ENCODE results near the gene TUT7.
"Not testable (repeated sequence)": the region's sequence is repeated elsewhere in the genome, so short reads cannot be mapped to it uniquely, and the experiment has no call there.

Gene TUT7, protein sequence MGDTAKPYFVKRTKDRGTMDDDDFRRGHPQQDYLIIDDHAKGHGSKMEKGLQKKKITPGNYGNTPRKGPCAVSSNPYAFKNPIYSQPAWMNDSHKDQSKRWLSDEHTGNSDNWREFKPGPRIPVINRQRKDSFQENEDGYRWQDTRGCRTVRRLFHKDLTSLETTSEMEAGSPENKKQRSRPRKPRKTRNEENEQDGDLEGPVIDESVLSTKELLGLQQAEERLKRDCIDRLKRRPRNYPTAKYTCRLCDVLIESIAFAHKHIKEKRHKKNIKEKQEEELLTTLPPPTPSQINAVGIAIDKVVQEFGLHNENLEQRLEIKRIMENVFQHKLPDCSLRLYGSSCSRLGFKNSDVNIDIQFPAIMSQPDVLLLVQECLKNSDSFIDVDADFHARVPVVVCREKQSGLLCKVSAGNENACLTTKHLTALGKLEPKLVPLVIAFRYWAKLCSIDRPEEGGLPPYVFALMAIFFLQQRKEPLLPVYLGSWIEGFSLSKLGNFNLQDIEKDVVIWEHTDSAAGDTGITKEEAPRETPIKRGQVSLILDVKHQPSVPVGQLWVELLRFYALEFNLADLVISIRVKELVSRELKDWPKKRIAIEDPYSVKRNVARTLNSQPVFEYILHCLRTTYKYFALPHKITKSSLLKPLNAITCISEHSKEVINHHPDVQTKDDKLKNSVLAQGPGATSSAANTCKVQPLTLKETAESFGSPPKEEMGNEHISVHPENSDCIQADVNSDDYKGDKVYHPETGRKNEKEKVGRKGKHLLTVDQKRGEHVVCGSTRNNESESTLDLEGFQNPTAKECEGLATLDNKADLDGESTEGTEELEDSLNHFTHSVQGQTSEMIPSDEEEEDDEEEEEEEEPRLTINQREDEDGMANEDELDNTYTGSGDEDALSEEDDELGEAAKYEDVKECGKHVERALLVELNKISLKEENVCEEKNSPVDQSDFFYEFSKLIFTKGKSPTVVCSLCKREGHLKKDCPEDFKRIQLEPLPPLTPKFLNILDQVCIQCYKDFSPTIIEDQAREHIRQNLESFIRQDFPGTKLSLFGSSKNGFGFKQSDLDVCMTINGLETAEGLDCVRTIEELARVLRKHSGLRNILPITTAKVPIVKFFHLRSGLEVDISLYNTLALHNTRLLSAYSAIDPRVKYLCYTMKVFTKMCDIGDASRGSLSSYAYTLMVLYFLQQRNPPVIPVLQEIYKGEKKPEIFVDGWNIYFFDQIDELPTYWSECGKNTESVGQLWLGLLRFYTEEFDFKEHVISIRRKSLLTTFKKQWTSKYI (N-terminal part only)

DNA sequence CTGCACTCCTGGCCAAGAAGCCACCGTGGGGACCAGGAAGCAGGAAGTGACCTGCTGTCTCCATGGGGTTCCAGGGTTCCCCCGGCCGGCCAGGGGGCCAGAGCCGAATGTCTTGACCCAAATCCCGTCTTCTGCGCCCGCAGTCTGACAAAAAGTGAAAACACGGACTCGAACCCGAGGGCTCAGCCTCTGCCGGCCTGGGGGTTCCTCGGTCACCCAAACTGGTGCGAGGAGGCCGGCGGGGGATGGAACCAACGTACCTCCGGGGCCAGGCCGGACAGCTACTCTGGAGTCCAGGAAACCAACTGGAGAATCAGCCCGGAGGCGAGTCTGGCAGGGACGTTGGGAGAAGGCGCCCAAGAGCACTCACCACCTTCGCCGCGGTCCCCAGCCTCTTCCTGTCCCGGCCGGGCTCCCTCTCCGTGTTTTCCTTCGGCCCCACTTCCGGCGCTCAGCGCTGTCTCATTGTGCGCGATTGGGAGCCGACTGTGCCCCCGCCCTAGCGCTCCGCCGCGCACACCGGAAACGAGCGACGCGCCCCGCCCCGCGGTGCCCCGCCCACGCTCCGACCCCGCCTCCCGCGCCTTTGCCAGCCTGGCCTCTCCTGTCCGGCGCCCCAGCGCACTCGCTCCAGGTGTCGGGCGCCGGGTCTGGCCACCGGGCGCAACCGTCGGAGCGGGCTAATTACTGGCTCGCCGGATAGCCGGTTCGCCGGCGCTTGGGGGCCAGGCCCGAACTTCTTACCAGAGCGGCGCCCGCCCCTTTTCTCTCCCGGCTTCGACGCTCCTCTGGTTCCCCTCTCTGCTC is at the start of gene TUT7:
Gene TUT7, minus strand, starts transcription at position 400 of the 807 bp plus-strand sequence. CDS start 1,211 bp downstream, outside the sequence.
- H3K4me3 ChIP-seq (ENCODE audit: low read length): peak within 1 kb of the TSS; percentile 60
- peak; percentile 86 for DNase-seq (ENCODE audit: low read depth, low spot score)
- H3K4me1 ChIP-seq (ENCODE audit: control insufficient read depth, insufficient read depth, low read length): no peaks in the 10 kb centered on the region
- no peaks in the 10 kb centered on the region for H3K27me3 ChIP-seq (ENCODE audit: control insufficient read depth, insufficient read depth, low read length)
- H3K36me3 ChIP-seq (ENCODE audit: control insufficient read depth, insufficient read depth, low read length): no peaks in the 10 kb centered on the region
- H3K9me3 ChIP-seq (ENCODE audit: control insufficient read depth, insufficient read depth, low read length): no peaks in the 10 kb centered on the region
- no CpG with 5 or more reads among the region's 79 CpGs for WGBS (ENCODE audit: insufficient coverage, insufficient read length)
- no peak within 1 kb of the TSS for H3K27ac ChIP-seq (ENCODE audit: low read length)

DNA sequence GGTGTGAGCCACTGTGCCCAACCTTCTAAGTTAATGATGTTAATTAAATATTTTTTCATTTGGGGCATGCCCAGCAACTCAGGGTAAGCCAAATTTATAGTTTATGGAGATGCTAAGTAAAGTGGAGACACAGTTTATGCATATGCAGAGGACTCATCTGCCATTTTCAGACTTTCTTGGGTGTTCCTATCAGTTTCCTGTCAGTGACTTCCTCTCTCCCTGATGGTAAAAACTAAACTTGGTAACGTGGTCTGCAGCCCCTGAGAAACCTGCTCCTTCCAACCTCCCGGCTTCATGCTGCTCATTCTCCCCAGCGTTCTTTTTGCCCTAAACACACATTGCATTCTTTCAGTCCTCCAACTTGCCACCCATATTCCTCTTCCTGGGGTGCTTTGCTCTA is 48.4 kb upstream of the TUT7 start:
- Histone ChIP-seq H3K27ac (ENCODE audit: low read length) (no peak overlapping the region), H3K4me1 (ENCODE audit: control insufficient read depth, insufficient read depth, low read length) (no peaks in the 10 kb centered on the region), H3K36me3 (ENCODE audit: control insufficient read depth, insufficient read depth, low read length) (no peaks in the 10 kb centered on the region), H3K9me3 (ENCODE audit: control insufficient read depth, insufficient read depth, low read length) (no peaks in the 10 kb centered on the region), H3K27me3 (ENCODE audit: control insufficient read depth, insufficient read depth, low read length) (peaks cover 9% of the 10 kb centered on the region), H3K4me3 (ENCODE audit: low read length) (no peak overlapping the region)
- DNase-seq (ENCODE audit: low read depth, low spot score): no peak
- WGBS (ENCODE audit: insufficient coverage, insufficient read length): no CpG with 5 or more reads among the region's 3 CpGs

DNA sequence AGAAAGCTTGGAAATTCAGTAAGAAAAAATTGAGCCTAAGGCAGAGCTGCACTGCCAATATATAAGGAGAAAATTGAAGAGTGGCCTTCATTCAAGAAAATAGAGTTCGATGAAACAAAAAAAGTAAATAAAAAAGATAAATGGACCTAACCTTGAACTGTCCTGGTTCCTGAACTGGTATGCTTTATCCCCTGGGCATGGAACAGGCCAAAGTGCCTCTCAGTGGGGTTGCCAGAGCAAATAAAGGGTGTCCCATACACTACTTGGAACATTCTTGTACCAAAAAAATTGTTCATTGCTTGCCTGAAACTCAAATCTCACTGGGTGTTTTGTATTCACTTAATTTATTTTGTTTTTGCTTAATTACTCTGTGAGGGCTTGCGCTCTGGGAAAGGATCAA is 42.2 kb upstream of the TUT7 start:
- no peaks in the 10 kb centered on the region for H3K27me3 ChIP-seq (ENCODE audit: control insufficient read depth, insufficient read depth, low read length)
- no peaks in the 10 kb centered on the region for H3K4me1 ChIP-seq (ENCODE audit: control insufficient read depth, insufficient read depth, low read length)
- no peak for DNase-seq (ENCODE audit: low read depth, low spot score)
- H3K36me3 ChIP-seq (ENCODE audit: control insufficient read depth, insufficient read depth, low read length): no peaks in the 10 kb centered on the region
- no peaks in the 10 kb centered on the region for H3K9me3 ChIP-seq (ENCODE audit: control insufficient read depth, insufficient read depth, low read length)
- WGBS (ENCODE audit: insufficient coverage, insufficient read length): no CpG with 5 or more reads among the region's 2 CpGs
- H3K4me3 ChIP-seq (ENCODE audit: low read length): no peak overlapping the region
- H3K27ac ChIP-seq (ENCODE audit: low read length): no peak overlapping the region

DNA sequence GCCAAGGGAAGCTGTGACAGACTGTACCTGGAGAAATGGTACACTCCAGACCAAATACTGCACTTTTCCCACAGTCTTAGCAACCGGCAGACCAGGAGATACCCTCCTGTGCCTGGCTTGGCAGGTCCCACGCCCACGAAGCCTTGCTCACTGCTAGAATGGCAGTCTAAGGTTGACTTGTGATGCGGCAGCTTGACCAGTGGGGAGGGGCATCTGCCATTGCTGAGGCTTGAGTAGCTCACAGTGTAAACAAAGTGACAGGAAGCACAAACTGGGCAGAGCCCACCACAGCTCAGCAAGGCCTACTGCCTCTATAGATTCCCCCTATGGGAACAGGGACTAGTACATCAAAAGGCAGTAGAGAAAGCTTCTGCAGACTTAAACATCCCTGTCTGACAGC is 36.0 kb upstream of the TUT7 start:
- DNase-seq (ENCODE audit: low read depth, low spot score); H3K9me3 ChIP-seq (ENCODE audit: control insufficient read depth, insufficient read depth, low read length); H3K27ac ChIP-seq (ENCODE audit: low read length); H3K36me3 ChIP-seq (ENCODE audit: control insufficient read depth, insufficient read depth, low read length); H3K4me1 ChIP-seq (ENCODE audit: control insufficient read depth, insufficient read depth, low read length); H3K4me3 ChIP-seq (ENCODE audit: low read length); H3K27me3 ChIP-seq (ENCODE audit: control insufficient read depth, insufficient read depth, low read length): not testable (repeated sequence)
- no CpG with 5 or more reads among the region's 4 CpGs for WGBS (ENCODE audit: insufficient coverage, insufficient read length)

DNA sequence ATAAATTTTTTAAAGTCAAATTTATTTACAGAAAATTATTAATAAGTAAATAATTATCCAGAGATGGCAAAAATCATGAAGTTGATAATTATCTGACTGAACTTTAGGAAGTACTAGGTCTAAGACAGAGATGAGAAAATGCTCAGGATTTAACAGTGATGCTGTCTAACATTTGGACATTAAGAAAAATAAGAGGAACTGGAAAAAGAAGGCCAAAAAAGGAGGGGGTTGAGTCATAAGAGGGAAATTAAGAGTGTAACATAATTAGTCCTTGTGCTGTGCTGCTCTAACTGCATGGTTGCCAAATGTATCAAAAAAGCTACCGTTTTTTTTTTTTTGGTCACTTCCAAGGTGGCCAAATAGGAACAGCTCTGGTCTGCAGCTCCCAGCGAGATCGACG is 35.4 kb upstream of the TUT7 start:
- DNase-seq (ENCODE audit: low read depth, low spot score): no peak
- WGBS (ENCODE audit: insufficient coverage, insufficient read length): no CpG with 5 or more reads among the region's 4 CpGs
- H3K27me3 ChIP-seq (ENCODE audit: control insufficient read depth, insufficient read depth, low read length): no peaks in the 10 kb centered on the region
- H3K4me1 ChIP-seq (ENCODE audit: control insufficient read depth, insufficient read depth, low read length): peaks cover 2% of the 10 kb centered on the region
- no peak overlapping the region for H3K4me3 ChIP-seq (ENCODE audit: low read length)
- no peaks in the 10 kb centered on the region for H3K36me3 ChIP-seq (ENCODE audit: control insufficient read depth, insufficient read depth, low read length)
- H3K27ac ChIP-seq (ENCODE audit: low read length): no peak overlapping the region
- no peaks in the 10 kb centered on the region for H3K9me3 ChIP-seq (ENCODE audit: control insufficient read depth, insufficient read depth, low read length)

DNA sequence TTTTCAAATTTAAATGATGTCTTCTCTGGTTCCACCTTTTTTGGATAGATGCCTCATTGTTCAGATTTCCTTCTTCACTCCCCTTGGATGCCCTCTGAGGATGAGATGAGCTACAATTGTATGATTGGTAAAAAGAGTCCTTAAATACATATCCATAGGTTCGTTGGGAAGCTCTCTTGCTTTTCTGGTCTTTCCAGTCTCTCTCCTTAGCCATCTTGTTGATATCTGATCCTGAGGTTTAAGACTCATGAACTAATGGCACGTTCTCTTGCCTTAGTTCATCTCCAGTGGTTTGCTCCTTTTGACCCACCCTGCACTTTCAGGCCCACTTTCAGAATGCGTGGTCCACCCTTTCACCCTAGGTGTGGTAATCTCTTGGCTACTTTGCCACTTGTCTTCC is 33.2 kb upstream of the TUT7 start:
- Histone ChIP-seq H3K27me3 (ENCODE audit: control insufficient read depth, insufficient read depth, low read length) (no peaks in the 10 kb centered on the region), H3K36me3 (ENCODE audit: control insufficient read depth, insufficient read depth, low read length) (no peaks in the 10 kb centered on the region), H3K4me1 (ENCODE audit: control insufficient read depth, insufficient read depth, low read length) (peaks cover 2% of the 10 kb centered on the region), H3K27ac (ENCODE audit: low read length) (no peak overlapping the region), H3K4me3 (ENCODE audit: low read length) (no peak overlapping the region), H3K9me3 (ENCODE audit: control insufficient read depth, insufficient read depth, low read length) (no peaks in the 10 kb centered on the region; the same call in 1 of the 2 replicates)
- no peak for DNase-seq (ENCODE audit: low read depth, low spot score)
- no CpG with 5 or more reads among the region's 3 CpGs for WGBS (ENCODE audit: insufficient coverage, insufficient read length)

DNA sequence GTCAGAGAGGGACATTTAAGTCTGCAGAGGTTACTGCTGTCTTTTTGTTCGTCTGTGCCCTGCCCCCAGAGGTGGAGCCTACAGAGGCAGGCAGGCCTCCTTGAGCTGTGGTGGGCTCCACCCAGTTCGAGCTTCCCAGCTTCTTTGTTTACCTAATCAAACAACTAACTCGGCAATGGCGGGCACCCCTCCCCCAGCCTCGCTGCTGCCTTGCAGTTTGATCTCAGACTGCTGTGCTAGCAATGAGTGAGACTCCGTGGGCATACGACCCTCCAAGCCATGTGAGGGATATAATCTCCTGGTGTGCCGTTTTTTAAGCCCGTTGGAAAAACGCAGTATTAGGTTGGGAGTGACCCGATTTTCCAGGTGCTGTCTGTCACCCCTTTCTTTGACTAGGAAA is 28.8 kb upstream of the TUT7 start:
- H3K27me3 ChIP-seq (ENCODE audit: control insufficient read depth, insufficient read depth, low read length); DNase-seq (ENCODE audit: low read depth, low spot score); H3K4me3 ChIP-seq (ENCODE audit: low read length); H3K36me3 ChIP-seq (ENCODE audit: control insufficient read depth, insufficient read depth, low read length); H3K4me1 ChIP-seq (ENCODE audit: control insufficient read depth, insufficient read depth, low read length); H3K9me3 ChIP-seq (ENCODE audit: control insufficient read depth, insufficient read depth, low read length); H3K27ac ChIP-seq (ENCODE audit: low read length): not testable (repeated sequence)
- WGBS (ENCODE audit: insufficient coverage, insufficient read length): no CpG with 5 or more reads among the region's 11 CpGs

DNA sequence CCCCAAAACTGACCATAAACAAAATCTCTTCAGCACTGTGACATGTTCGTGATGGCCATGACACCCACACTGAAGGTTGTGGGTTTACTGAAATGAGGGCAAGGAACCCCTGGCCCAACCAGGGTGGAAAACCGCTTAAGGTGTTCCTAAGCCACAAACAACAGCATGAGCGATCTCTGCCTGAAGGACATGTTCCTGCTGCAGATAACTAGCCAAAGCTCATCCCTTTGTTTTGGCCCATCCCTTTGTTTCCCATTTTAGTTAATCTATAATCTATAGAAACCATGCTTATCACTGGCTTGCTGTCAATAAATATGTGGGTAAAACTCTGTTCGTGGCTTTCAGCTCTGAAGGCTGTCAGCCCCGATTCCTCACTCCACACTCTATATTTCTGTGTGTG is 21.8 kb upstream of the TUT7 start:
- no peaks in the 10 kb centered on the region for H3K27me3 ChIP-seq (ENCODE audit: control insufficient read depth, insufficient read depth, low read length)
- H3K4me1 ChIP-seq (ENCODE audit: control insufficient read depth, insufficient read depth, low read length): no peaks in the 10 kb centered on the region
- no peak for DNase-seq (ENCODE audit: low read depth, low spot score)
- no peak overlapping the region for H3K4me3 ChIP-seq (ENCODE audit: low read length)
- H3K9me3 ChIP-seq (ENCODE audit: control insufficient read depth, insufficient read depth, low read length): peaks cover 5% of the 10 kb centered on the region
- WGBS (ENCODE audit: insufficient coverage, insufficient read length): no CpG with 5 or more reads among the region's 5 CpGs
- no peaks in the 10 kb centered on the region for H3K36me3 ChIP-seq (ENCODE audit: control insufficient read depth, insufficient read depth, low read length)
- no peak overlapping the region for H3K27ac ChIP-seq (ENCODE audit: low read length)

DNA sequence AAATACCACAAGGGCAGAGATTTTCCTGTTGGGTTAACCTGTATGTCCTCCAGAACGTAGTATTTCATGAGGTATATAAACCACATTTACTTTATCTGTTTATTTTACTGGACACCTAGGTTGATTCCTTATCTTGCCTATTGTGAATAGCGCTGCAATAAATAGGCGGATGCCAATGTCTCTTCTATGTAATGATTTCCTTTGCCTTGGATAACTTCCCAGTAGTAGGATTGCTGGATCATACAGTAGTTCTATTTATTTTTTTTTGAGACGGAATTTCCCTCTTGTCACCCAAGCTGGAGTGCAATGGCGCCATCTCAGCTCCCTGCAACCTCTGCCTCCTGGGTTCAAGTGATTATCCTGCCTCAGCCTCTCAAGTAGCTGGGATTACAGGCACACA is 15.6 kb upstream of the TUT7 start:
- H3K4me1 ChIP-seq (ENCODE audit: control insufficient read depth, insufficient read depth, low read length): no peaks in the 10 kb centered on the region
- no peaks in the 10 kb centered on the region for H3K27me3 ChIP-seq (ENCODE audit: control insufficient read depth, insufficient read depth, low read length)
- H3K4me3 ChIP-seq (ENCODE audit: low read length): no peak overlapping the region
- H3K36me3 ChIP-seq (ENCODE audit: control insufficient read depth, insufficient read depth, low read length): no peaks in the 10 kb centered on the region
- WGBS (ENCODE audit: insufficient coverage, insufficient read length): no CpG with 5 or more reads among the region's 5 CpGs
- H3K9me3 ChIP-seq (ENCODE audit: control insufficient read depth, insufficient read depth, low read length): peaks cover 4% of the 10 kb centered on the region; the same call in 1 of the 2 replicates
- H3K27ac ChIP-seq (ENCODE audit: low read length): no peak overlapping the region
- no peak for DNase-seq (ENCODE audit: low read depth, low spot score)

All from iPS DF 6.9 (cell line).